Natural killer cell treated with Interleukin-12 subunit alpha and Interleukin-12 subunit beta and Interleukin-15 and Interleukin-18, amount 100 ng/mL, for 72 hours (primary cell): ENCODE measurements around the gene FHIT. TPM values are rescaled to one million over a fixed set of nuclear protein-coding genes. Genes with fewer than 3 reads are reported as not detected.

ENCODE experiments used
- ATAC-seq, 2 donors: fragments of 150-1000 bp; cut with Tn5 transposase in 1 of 2; sonication (Bioruptor Pico), chemical (Tn5 transposase) in 1 of 2; 2 replicates each; pipeline ENCODE4 v1.10.0; 2021
- DNase-seq: peaks from one replicate; pipeline ENCODE4 v3.0.0; 2022; ENCODE audit warnings: low spot score
- H3K27ac Mint-ChIP-seq, 2 donors: 1 replicate in 1 of 2; 2 replicates in 1 of 2; pipeline ENCODE4 v1.8.0; 2022; ENCODE audit warnings: mixed read lengths in 2 of 2, mild to moderate bottlenecking in 1 of 2, moderate library complexity in 1 of 2
- H3K27me3 Mint-ChIP-seq, 2 donors: 1 replicate in 1 of 2; 2 replicates in 1 of 2; pipeline ENCODE4 v1.8.0; 2022; ENCODE audit warnings: mixed read lengths in 2 of 2
- H3K36me3 Mint-ChIP-seq: one replicate; pipeline ENCODE4 v1.8.0; 2022; ENCODE audit warnings: mixed read lengths
- H3K4me1 Mint-ChIP-seq, 2 donors: 1 replicate in 1 of 2; 2 replicates in 1 of 2; pipeline ENCODE4 v1.8.0; 2022; ENCODE audit warnings: low read depth in 2 of 2, mixed read lengths in 2 of 2, mild to moderate bottlenecking in 1 of 2
- H3K4me3 Mint-ChIP-seq: one replicate; pipeline ENCODE4 v1.8.0; 2022; ENCODE audit warnings: mixed read lengths
- H3K9me3 Mint-ChIP-seq: 2 replicates; pipeline ENCODE4 v1.8.0; 2022; ENCODE audit warnings: mixed read lengths
- total RNA-seq, 2 donors: library from RNA; stranded (reverse); gene quantifications; one replicate each; pipeline ENCODE4 v1.2.3, GENCODE V29; 2022

Gene FHIT
- total RNA-seq, 2 donors from 2014 or later: 2.4 to 3.0 TPM

DNA sequence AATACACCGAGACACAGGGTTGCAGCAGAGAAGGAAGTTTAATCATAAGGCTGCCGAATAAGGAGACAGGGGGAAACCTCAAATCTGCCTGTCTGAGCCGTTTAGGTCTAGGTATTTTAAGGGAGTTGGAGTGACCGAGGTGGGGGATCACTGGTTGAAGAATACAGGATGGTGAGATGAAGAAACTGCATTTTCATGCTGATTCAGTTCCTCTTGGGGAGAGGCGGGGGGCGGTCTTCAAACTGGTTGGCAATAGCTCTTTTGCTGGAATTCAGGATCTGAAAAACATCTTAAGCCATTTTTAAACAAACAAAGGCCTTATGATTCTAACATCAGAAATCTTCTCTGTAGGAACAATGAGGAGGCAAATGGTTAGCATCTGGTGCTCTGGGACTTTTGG is 1502.0 kb downstream of the FHIT start:
- H3K4me1 Mint-ChIP-seq: peaks cover 0 to 8% of the 10 kb centered on the region in 2 donors
- no peak for ATAC-seq
- H3K36me3 Mint-ChIP-seq: no peaks in the 10 kb centered on the region
- no peak overlapping the region for H3K27ac Mint-ChIP-seq
- no peak for DNase-seq
- H3K4me3 Mint-ChIP-seq: no peak overlapping the region
- H3K27me3 Mint-ChIP-seq: peaks cover 0 to 1% of the 10 kb centered on the region in 2 donors
- H3K9me3 Mint-ChIP-seq: no peaks in the 10 kb centered on the region

DNA sequence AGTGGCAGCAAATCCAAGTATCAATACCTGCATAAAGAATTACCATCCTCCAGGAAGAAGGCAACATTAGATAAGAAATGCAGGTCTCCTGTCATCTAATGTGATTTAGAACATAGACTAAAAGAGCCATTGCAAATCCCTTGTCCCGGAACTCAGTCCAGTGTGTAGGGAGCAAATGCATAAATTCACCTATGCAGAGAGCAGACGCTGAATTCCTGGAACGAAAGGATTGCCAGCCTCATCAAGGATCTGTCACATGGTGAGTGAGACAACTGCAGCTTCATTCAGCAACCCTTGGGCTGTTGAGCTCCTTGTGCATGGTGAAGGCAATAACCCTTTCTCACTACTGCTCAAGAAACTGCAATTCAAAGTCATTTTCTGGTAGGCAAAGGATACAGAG is 1504.7 kb downstream of the FHIT start:
- DNase-seq (no peak), ATAC-seq (no peak)
- H3K4me1 Mint-ChIP-seq: no peaks in the 10 kb centered on the region
- H3K27me3 Mint-ChIP-seq: peaks cover 4 to 7% of the 10 kb centered on the region in 2 donors
- H3K9me3 Mint-ChIP-seq: no peaks in the 10 kb centered on the region
- H3K36me3 Mint-ChIP-seq: peaks cover 4% of the 10 kb centered on the region
- H3K4me3 Mint-ChIP-seq: no peak overlapping the region
- H3K27ac Mint-ChIP-seq: no peak overlapping the region

DNA sequence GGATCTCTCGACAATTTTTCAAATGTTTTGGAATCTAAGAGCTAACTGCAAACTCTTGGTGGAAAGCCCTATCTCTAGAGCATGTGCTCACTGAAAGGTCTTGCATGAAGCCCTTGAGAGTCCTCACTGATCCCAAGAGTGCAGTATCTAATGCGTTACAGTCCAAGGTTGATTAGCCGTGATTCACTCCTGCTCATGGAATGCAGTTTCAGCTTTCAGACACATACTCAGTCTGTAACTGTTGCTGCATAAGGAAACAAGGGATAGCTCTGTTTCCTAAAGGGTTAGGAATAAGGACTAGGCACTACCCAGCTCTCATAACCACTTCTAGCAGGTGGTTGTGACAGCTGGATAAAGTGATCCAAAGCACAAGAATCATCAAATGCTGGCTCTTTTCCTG is 1514.0 kb downstream of the FHIT start:
- Mint-ChIP-seq H3K4me1 (peaks cover 0 to 12% of the 10 kb centered on the region in 2 donors), H3K4me3 (no peak overlapping the region), H3K27me3 (peaks cover 8% of the 10 kb centered on the region in 2 donors), H3K9me3 (no peaks in the 10 kb centered on the region), H3K27ac (no peak overlapping the region), H3K36me3 (peaks cover 4% of the 10 kb centered on the region)
- no peak for ATAC-seq
- DNase-seq: no peak

DNA sequence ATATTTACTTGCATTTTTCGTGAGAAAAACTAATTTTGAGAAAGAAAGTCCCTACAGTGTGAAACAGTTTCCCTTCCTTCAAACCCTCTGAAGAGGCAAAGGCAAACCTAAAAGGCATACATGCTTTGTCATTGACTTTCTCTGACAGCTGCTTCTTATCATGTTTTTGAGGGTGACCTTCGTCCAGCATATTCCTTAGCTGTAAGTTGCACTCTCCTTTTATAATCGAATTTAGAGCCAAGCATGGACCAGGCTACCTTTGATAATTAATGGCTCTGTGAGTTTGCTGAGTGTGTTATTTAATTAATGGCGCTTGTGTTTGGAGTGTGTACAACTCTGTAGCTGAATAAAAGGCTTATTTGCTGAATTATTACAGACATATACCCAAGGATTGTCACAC is 1517.2 kb downstream of the FHIT start:
- H3K9me3 Mint-ChIP-seq: no peaks in the 10 kb centered on the region
- H3K4me1 Mint-ChIP-seq: peaks cover 9 to 22% of the 10 kb centered on the region in 2 donors
- DNase-seq (no peak), ATAC-seq (no peak)
- no peak overlapping the region for H3K4me3 Mint-ChIP-seq
- no peaks in the 10 kb centered on the region for H3K36me3 Mint-ChIP-seq
- H3K27me3 Mint-ChIP-seq: peaks cover 0 to 8% of the 10 kb centered on the region in 2 donors
- no peak overlapping the region for H3K27ac Mint-ChIP-seq

DNA sequence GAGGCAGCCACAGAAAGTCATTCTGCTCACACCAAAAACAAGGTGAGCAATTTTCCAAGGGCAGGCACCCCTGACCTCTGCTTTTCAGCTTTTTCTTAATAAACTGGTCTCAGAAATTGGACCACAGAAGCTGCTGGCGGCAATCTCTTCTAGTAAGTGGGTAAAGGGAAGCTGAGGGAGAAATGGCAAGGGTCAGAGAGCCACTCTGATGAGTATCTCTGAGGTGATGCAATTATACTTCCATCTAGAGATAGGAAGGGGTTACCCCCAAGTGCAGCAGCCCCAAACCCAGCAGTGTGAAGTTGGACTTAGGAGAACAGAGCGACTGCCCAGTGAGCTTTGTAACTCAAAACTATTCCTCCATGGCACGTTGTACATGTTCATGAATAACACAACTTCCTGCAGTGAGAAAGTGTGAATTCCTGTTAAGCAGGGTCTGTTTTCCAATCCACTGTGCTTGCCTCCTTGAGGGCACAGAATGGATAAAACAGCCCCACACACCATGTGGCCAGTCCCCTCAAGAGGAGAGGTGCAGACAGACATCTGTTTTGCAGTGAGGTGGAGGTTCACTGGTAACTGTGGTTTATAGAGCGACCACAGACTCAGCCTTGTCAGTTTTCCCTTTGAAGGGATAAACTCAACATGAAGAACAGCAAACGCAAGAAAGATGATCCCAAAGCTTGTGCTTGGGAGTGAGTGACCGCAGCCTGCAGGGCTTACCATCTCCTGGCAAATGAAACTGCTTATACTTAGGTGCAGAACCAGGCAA is 1518.0 kb downstream of the FHIT start:
- Mint-ChIP-seq H3K36me3 (no peaks in the 10 kb centered on the region), H3K27ac (no peak overlapping the region), H3K4me3 (no peak overlapping the region), H3K4me1 (peaks cover 9 to 22% of the 10 kb centered on the region in 2 donors), H3K27me3 (peaks cover 0 to 8% of the 10 kb centered on the region in 2 donors), H3K9me3 (no peaks in the 10 kb centered on the region)
- no peak for ATAC-seq
- DNase-seq: no peak

DNA sequence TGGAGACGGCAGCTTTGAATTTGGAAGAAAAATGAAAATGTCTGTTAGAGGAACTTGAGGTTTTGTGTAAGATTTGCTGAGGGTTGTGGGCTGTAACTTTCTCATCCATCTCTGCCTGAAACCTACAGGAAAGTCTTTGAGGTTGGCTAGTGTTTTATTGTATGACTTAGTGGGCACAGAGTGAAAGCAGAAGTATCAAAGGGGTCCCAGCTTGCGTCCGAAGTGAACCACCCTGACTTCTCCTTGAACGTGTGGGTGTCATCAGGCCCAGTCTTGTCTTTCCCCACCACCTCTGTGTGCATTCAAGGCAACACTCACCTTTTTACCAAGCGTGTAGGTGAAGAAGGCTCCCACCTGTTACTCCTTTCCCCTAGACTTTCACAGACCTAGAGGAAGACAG is 1519.3 kb downstream of the FHIT start:
- Mint-ChIP-seq H3K4me3 (no peak overlapping the region), H3K27ac (no peak overlapping the region), H3K27me3 (peaks cover 3 to 8% of the 10 kb centered on the region in 2 donors), H3K9me3 (peaks cover under 1% of the 10 kb centered on the region), H3K4me1 (peaks cover 11 to 23% of the 10 kb centered on the region in 2 donors), H3K36me3 (no peaks in the 10 kb centered on the region)
- no peak for DNase-seq
- ATAC-seq: no peak

DNA sequence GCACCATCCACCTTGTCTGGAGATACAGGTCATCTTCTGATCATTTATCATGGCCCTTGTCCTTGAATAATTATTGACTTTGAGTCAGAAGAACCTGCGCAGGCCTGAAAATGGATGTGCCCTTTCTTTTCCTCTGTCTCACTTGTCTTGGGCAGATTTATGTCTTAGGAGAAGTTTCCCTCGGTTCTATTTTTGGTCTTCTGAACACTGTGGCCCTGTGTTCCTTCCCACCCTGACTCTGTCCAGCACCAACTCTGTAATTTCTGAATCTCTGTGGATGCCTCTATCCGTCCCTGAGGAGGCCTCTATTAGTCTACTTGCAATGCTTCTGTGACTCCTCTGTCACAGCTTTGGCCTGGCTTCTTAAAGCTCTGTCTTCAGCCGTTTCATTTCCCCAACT is 1520.7 kb downstream of the FHIT start:
- H3K4me3 Mint-ChIP-seq: no peak overlapping the region

DNA sequence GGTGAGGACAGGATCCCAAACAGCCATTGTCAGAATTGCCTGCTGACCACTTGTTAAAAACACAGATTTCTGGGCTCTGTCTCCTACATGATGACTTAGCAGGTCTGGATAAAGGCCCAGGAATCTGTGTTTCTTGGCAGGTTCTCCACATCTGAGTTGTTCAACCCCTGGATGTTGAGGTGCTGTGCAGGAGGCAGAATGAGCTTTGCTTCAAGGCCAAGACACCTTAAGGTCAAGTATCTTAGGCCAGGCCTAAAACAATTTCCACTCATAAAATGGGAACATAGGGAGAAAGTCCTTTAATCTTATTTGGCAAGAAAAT is 1522.7 kb downstream of the FHIT start:
- Mint-ChIP-seq H3K27me3 (peaks cover 6 to 7% of the 10 kb centered on the region in 2 donors), H3K4me3 (no peak overlapping the region), H3K36me3 (no peaks in the 10 kb centered on the region), H3K9me3 (peaks cover 3% of the 10 kb centered on the region), H3K27ac (no peak overlapping the region), H3K4me1 (peaks cover 23% of the 10 kb centered on the region in 2 donors)
- no peak for DNase-seq
- ATAC-seq: no peak

More for the DNA sequence above, 1520.7 kb downstream of the FHIT start:
- Mint-ChIP-seq H3K27me3 (peaks cover 7 to 11% of the 10 kb centered on the region in 2 donors), H3K9me3 (peaks cover 3% of the 10 kb centered on the region), H3K4me1 (peaks cover 23 to 26% of the 10 kb centered on the region in 2 donors), H3K36me3 (no peaks in the 10 kb centered on the region), H3K27ac (no peak overlapping the region)
- ATAC-seq (no peak), DNase-seq (no peak)

DNA sequence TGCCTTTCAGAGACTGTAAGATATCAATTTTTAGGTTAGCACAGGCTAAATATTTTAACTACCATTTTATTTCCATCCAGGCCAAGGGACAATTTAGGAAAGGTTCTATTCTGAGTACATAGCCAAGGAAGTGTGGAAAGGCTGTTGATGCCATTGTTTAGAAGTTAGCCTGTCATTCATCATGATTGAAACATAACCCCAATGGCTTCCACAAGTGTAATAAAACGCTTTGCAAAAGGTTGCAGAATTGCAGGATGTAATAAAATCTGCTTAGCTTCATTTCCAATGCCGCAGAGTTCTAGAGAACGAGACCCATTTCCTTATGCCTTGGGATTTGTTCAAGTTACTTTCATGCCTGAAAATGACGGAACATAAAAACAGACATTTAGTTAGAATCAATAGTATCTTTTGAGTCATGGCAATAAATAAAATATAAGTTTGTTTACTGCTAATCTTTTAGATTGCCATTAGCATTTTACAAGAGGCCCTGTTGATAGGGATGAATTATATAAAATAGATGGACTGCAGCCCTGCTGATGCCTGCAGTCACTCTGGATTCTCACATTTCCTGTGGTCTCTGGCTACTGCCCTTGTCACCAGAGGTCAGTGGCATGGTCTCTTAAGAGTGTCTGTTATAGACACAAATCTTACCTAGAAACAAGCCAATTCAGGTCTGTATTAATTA is 1523.2 kb downstream of the FHIT start:
- Mint-ChIP-seq H3K36me3 (no peaks in the 10 kb centered on the region), H3K4me3 (no peak overlapping the region), H3K27ac (no peak overlapping the region), H3K4me1 (peaks cover 19 to 23% of the 10 kb centered on the region in 2 donors), H3K27me3 (peaks cover 6 to 7% of the 10 kb centered on the region in 2 donors), H3K9me3 (peaks cover 3% of the 10 kb centered on the region)
- ATAC-seq: no peak
- no peak for DNase-seq

DNA sequence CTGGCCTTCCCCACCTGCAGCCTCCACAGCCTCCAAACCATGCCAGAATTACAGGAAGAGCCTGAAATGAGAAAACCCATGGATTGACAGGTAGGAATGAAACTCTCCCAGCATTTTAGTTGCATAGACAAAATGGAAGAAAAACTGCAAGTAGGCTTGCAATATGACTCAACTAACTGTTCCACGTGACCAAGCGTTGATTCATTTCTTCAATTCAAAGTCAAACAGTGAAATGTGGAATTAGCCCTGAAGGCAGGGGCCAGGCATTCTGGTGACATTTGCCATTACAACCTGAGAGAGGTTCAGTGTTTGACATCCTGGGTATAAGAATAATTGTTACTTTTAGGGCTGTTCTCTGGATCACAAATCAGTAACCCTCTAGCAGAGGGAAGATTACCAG is 1525.0 kb downstream of the FHIT start:
- ATAC-seq (peak in 1 of 2 donors; percentile 61), DNase-seq (no peak)
- Mint-ChIP-seq H3K36me3 (no peaks in the 10 kb centered on the region), H3K4me1 (peaks cover 4 to 15% of the 10 kb centered on the region in 2 donors), H3K9me3 (peaks cover 3% of the 10 kb centered on the region), H3K27me3 (peaks cover 6 to 7% of the 10 kb centered on the region in 2 donors), H3K4me3 (no peak overlapping the region), H3K27ac (no peak overlapping the region)

DNA sequence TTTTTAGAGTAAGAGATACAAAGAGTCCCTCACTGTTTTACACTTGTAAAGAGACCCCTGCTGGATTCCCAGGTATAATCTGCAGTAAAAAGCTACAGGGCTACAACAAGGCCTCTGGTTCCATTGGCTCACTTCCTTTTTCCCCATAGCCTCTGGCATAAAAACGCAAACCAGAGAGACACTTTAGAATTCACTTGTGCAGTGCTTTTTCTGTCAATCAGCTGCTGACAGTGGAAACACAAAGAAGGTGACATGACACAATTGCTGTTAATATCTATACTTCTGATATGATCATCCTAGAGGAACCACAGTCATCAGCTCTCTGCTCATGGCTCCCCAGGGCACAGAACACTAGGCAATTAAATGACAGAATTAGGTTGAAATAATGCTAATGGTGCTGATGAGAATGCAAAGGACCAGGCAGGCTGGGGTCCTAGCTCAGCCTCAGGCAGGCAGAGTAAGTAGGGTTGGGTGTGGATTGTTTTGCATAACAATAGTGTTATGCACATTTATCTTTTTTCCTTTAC is 1533.5 kb downstream of the FHIT start:
- Mint-ChIP-seq H3K27me3 (peaks cover 0 to 3% of the 10 kb centered on the region in 2 donors), H3K4me3 (no peak overlapping the region), H3K36me3 (peaks cover 5% of the 10 kb centered on the region), H3K4me1 (no peaks in the 10 kb centered on the region), H3K9me3 (peaks cover 2% of the 10 kb centered on the region), H3K27ac (no peak overlapping the region)
- no peak for DNase-seq
- ATAC-seq: no peak

DNA sequence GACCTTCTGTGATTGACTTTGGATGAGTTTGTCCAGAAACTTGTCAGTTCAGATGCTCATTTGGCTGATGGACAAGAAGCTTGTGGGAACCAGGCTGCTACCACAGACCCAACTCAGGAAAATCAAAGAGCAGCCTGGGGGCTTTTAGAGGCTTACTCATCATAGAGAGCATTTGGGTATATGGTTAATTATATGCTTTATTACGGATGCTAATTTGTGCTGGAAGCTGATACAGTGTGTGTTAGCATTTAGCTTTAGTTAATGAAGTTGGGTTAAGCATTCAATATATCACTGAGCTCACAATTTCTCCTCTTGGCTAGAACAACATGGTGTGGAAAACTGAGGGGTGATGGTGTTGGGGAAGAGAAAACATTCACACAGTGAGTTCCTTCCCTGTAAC is 1537.2 kb downstream of the FHIT start:
- DNase-seq (no peak), ATAC-seq (no peak)
- no peak overlapping the region for H3K27ac Mint-ChIP-seq
- no peak overlapping the region for H3K4me3 Mint-ChIP-seq
- H3K36me3 Mint-ChIP-seq: peaks cover 6% of the 10 kb centered on the region
- H3K27me3 Mint-ChIP-seq: peaks cover 0 to 7% of the 10 kb centered on the region in 2 donors
- peaks cover 2% of the 10 kb centered on the region for H3K9me3 Mint-ChIP-seq
- H3K4me1 Mint-ChIP-seq: no peaks in the 10 kb centered on the region

DNA sequence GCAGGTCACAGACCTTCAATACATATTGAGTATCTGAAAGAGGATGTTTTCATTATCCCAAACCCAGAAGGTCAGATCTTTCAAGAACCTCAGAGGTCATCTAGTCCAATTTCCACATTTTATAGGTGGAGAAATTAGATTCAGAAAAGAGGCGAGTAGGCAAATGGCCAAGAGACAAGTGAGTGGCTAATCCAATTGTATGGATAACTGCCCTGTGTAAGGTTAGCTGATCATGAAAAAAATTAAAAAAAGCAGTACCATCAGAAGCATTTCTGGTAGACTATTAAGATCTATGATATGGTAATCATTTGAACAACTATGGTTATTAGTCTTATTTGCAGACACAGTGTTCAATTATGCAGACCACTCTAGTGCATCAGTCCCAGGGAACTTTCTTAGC is 1540.7 kb downstream of the FHIT start:
- ATAC-seq (no peak), DNase-seq (no peak)
- Mint-ChIP-seq H3K9me3 (peaks cover 2% of the 10 kb centered on the region), H3K27ac (no peak overlapping the region), H3K4me1 (no peaks in the 10 kb centered on the region), H3K27me3 (peaks cover 0 to 7% of the 10 kb centered on the region in 2 donors), H3K4me3 (no peak overlapping the region), H3K36me3 (peaks cover 6% of the 10 kb centered on the region)
